Glomerular visceral epithelial cell (primary cell): Measurements from ENCODE around the gene RIPOR3.
"Not testable (repeated sequence)": the region's sequence is repeated elsewhere in the genome, so short reads cannot be mapped to it uniquely, and the experiment has no call there.

Experiments
- DNase-seq: peaks from one replicate; pipeline ENCODE4 v3.0.0-alpha.2; 2016; ENCODE audit errors: extremely low spot score

Gene RIPOR3

DNA sequence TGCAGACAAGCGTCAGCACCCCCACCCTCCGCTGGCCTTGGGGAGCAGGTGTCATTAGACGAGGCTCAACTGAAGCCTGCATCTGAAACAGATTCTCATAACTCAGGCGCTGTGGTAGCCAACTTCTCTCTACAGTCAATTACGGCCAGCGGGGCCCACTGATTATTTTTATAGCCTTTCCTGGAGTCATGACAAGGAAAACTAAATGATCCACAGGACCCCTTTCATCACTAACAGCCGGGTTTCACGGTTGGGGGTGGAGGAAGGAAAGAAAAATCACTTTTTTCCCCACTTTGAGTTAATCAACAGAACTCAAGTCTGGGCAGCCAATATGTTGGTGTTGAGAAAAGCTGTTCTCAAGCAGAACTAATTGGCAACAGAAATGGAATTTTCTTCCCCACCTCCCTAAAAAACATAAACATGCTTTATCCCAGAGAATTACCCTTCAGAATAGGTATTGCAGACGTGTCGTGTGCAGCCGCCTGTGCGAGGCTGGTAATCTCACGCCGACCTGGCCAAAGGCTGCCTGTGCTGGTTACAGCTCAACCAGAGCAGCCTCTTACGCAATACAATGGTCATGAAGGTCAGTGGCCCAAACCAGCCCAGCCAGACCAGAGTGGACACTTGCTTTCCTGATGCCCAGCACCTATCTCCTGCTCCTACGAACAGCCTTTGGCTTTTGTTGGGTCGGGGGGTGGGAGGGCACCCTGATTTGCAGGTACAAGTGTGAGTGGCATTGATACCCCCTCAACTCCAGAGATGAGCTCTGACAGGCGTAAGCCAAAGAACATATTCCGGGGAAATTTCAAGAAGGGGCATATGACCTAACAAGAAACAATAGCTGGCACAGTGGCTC is 11.0 kb downstream of the RIPOR3 start:
- peak; percentile 88 for DNase-seq

DNA sequence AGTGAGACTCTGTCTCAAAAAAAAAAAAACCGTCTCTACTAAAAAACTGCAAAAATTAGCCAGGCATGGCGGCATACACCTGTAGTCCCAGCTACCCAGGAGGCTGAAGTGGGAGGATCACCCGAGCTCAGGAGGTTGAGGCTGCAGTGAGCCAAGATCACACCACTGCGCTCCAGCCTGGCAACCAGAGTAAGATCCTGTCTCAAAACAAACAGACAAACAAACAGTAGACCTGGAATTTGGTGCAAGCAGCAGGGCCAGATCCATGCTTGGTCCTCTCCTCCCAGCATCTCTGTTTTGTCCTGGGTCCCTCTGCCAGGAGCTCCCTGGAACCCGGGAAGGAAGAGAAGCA is 11.6 kb downstream of the RIPOR3 start:
- no peak for DNase-seq

DNA sequence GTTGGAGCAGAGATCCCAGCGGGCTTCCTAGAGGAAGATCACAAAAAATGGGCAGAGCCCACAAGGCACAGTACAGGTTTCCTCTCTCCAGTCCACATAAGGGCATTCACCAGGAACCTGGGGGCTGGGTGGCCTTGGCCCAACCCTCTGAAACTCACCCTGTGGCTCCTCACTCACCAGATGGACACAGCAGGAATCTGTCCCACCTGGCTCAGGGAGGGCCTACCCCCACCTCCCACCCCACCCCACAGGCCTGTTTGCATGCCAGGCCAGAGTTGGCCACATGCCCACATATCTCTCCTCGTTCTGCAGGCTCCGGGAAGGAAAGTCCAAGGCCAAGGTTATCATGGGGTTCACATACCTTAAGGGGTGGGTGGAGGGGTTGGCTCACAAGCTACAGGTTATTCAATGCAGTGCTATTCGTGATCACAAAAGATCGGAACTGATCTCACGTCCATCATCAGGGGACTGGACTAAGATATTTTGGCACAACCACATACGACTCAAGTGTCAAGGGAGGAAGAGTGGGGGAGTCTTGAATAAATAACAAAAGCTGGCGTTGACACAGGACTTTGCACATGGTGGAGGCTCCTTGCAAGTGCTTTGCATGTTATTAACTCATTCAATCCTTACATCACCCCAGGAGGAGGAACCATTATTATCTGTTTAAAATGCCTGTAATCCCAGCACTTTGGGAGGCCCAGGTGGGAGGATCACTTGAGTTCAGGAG is 13.0 kb downstream of the RIPOR3 start:
- DNase-seq, result peak; percentile 68

DNA sequence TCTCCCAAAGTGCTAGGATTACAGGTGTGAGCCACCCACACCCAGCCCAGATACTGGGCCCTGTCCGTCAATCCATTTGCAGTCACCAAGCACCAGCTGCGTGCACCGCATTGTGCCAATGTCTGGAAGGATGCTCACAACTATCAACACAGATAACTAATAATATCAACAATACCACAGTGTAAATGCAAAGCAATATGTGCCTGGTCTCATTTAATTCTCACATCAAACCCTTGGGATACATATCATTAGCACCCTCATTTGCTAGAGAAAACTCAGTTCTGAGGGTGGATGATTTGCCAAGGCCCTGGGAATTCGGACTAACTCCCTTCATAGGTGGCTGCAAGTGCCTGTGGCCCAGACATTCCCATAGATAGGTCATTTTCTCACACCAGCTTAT is 14.5 kb downstream of the RIPOR3 start:
- no peak for DNase-seq

DNA sequence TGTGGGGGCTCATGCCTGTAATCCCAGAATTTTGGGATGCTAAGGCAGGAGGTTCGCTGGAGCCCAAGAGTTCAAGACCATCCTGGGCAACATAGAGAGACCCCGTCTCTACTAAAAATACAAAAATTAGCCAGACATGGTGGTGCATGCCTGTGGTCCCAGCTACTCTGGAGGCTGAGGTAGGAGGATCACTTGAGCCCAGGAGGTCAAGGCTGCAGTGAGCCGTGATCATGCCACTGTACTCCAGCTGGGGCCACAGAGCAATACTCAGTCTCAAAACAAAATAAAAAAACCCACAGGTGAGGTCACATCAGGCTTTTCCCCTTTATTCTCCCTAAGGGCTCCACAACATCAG is 15.0 kb downstream of the RIPOR3 start:
- not testable (repeated sequence) for DNase-seq

DNA sequence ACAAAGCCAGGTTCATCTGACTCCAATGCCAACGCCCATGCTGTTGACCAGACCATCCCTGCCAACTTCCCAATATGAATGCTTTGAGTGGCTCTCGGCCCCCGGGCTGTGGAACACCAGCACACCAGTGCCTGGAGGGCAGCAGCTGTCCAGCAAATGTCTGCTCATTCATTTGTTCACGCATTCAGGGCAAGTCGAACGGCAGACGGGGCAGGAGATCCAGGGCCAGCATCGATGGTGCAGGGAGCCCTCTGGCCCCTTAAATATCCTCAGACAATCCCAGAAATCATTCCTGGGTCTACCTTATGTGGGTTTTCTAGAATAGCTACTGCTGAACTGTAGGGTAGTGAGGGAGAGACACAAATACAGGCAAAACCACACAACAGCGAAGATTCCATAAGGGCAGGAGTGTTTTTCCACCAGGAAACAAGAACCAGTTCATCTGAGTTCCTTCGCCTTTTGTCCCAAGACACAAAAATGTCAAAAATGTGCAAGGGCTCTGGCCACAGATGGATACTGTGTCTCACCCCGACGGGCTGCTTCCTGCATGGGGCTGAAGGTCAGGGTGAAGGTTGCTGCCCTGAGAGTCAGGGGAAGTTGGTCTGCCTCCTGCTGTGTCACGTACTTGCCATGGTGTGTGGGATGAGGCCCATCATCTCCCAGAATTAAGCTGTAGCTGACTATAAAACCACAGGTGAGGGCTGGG is 15.5 kb downstream of the RIPOR3 start:
- peak; percentile 55 for DNase-seq

DNA sequence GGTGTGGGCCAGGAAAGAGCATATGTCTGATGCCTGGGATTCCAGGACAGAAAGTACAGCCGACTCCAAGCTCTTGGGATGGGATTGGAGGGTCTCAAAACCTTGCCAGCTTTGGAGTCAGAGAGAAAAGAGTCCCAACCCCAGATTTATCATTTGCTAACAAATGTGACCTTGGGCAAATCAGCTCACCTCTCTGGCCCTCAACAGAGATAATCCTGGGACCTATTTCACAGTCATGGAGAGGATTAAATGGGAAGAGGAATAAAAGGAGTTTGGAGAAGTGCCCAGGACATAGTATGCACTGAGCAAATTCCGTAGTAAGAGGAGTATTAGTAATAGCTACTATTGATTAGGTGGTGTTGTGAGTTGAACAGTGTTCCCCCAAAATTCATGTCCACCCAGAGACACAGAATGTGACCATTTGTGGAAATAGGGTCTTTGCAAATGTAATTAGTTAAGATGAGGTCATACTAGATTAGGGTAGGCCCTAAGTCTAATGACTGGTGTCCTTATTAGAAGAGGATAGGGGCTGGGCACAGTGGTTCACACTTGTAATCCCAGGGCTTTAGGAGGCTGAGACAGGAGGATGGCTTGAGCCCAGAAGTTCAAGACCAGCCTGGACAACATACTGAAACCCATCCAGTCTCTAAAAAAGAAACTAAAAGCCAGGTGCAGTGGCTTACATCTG is 17.1 kb downstream of the RIPOR3 start:
- DNase-seq, result no peak

DNA sequence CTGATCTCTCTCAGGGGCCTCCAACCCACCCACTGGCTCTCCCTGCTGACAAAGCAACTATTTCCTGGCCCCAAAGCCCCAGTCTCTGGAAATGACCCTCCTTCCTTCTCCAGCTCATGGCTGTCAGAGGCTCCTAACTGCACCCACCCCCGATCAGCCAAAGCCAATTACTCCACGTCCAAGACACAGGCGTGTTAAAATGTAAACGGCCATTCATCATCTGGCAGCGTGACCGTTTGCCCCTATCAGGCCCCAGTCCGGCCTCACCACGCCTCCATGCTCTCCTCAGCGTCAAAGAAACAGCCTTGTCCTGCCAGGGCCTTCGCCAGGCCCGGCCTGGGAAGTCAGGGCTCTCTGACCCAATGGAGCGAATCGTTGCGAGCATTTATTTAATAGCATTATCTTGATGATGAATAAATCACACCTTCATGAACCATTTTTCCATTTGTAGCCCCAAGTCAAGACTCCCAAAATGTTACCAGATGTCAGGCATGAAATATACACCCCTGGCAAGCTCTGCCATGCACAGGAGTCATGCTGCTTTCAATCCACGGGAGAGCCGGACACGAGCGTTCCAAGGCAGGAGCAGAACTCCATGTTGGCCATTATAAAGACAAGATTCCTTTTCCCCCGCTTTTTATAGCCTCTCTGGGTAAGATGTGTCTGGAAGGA is 17.7 kb downstream of the RIPOR3 start:
- DNase-seq, result peak; percentile 73

DNA sequence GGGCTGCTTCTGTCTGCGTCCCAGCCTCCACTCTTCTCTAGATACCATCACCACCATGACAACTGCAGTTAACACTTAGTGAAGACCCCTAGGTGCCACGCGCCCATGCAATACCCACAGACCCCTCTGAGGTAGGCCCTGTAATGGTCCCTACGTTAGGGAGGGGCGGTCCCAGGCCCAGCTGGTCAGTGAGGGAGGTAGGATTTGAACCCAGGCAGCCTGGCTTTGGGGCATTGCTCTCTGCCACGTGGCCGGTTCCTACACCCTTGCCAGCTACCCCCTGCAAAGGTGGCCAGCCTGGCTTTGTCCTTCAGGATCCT is 18.2 kb downstream of the RIPOR3 start:
- DNase-seq, result no peak

DNA sequence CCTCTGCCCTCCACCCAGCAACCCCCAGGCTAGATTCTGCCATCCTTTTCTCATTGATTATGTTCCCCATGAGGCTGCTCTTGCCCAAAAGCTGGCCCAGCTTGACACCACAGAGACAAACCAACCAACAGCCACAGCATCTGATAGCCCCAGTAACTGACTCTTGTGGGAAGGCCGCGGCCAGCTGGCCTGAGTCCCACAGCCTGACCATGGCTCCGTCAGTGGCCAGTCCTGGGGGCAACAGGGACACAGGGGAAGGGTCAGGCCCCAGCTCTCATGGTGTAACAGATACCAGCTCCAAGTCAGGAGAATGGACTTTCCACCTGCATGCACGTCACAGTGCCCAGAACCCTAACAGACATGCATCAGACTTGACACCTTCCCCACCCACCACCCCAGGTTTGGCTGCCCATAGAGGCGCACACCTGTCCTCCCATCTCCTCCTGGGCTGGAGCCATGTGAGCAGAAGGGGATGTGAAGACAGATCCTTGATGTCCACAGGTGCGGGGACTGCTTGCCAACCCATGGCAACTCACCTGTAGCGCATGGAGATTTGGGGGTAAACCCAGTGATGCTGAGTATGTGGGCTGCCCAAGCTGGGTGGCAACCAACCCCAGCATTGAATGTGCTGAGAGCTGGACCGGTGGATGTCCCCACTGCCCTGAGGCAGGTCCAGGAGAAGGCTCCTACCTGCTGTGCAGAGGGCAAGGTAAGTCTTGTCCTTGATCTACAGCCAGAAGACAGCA is 18.8 kb downstream of the RIPOR3 start:
- no peak for DNase-seq

DNA sequence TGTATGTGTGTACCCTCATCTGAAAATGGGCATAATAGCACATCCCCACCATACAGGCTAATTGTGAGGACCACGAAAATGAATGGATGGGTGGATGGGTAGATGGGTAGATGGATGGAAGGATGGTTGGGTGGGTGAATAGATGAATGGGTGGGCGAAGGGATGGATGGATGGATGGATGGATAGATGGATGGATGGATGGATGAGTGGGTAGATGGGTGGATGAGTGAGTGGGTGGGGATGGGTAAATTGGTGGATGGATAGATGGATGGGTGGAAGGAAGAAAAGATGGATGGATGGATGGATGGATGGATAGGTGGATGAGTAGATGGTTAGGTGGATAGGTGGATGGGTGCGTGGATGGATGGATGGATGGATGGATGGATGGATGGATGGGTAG is 19.7 kb downstream of the RIPOR3 start:
- DNase-seq, result no peak

DNA sequence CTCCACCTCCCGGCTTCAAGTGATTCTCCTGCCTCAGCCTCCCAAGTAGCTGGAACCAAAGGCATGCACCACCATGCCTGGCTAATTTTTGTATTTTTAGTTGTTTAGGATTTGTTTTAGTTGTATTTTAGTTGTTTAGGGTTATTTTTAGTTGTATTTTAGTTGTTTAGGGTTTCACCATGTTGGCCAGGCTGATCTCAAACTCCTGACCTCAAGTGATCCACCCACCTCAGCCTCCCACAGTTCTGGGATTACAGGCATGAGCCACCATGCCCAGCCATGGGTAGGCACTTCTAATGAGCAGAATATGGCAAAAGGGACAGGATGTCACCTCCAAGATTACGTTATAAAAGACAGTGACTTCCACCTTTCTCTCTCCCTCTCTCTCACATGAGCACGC is 20.3 kb downstream of the RIPOR3 start:
- DNase-seq, result not testable (repeated sequence)

DNA sequence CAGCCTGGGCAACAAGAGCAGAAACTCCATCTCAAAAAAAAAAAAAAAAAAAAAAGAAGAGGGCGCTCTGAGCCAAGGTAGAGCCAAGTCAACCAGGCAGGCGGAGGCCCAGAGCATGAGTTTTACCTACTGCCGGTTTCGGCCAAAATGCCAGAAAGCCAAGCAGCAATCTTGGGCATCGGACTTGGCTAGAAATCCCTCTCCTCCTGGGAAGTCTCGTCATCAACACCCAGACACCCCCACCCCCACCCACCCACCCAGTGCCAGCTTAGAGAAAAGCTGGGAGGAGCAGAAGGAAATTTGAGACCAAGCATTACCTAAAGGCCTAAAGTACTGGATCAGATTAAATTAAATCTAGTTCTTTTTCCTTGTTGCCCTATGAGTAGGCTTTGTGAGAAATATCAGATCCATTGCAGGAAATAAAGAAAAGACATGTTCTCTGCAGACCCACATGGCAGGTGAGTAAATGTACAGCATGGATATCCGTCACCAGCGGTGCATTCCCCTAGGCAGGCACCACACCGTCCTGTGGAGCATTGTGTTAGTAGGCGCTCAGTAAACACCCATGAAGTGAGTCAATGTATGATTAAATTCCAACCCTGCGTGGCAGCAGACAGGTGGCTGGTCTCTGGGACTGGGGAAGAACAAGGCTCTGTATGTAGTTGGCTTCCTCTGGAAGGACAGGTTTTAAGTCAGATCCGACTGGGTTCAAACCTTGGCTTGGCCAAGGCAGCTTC is 21.0 kb downstream of the RIPOR3 start:
- peak; percentile 61 for DNase-seq

DNA sequence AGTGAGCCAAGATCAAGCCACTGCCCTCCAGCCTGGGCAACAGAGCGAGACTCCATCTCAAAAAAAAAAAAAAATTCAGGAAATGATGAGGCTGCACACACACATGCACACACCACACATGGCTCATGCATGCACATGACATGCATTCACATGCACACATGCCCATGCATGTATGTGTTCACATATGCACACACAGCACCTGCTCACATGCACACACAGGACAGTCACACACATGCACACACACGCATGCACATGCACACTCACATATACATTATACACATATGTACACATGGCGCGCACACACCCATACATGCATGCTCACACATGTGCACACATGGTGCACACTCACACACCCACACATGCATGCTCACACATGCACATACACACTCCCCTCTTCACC is 22.5 kb downstream of the RIPOR3 start:
- no peak for DNase-seq

DNA sequence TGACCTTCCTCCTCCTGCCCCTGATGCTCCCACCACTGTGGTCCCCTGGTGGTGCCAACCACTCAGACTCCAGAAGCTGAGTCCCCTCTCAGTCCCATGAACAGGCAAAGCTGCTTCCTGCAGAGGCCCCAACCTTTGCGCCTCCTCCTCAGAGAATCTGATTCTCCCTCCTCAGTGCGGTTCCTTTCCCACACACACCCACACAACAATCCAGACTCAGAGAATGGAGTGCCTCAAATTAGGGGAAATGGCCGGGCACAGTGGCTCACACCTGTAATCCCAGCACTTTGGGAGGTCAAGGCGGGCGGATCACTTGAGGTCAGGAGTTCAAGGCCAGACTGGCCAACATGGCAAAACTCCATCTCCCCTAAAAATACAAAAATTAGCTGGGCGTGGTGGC is 23.0 kb downstream of the RIPOR3 start:
- no peak for DNase-seq

DNA sequence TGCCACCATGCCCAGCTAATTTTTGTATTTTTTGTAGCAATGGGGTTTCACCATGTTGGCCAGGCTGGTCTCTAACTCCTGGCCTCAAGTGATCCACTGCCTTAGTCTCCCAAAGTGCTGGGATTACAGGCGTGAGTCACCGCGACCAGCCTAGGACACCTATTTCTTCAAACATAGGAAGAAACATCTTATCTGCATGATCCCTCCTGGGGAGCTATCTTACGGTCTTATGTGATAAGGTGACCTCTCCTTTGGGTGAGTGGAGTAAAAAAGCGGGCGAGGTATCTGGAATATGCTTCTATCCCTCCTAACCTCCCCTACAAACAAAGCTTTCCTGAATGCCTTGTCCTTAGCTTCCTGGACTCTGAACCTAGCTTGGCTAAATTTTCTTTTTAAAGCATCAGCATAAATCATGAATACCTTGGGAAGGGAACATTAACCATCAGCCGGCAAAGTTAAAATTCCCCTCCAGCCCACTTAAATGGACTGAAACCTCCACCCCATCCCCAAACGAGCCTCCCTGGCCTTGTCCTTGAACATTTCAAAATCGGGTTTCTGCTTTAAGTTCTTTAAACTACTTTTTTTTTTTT is 24.5 kb downstream of the RIPOR3 start:
- no peak for DNase-seq

DNA sequence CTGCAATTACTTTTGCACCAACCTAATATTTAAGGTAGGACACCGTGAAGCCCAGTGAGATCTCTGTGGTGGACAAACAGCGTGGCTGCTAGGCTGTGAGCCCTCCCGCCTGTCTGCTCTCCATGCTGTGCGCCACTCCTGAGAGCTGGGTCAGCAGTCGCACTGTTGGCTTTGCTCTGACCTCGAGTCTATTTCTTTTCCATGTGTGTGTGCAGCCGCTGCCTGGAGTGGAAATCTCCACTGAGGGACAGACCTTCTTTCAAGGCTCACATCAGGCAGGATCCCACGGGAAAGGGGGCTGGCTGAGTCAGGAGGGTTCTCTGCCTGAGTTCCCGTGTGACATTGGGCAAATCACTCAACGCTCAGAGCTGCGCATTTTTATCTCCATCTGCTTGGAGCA is 27.1 kb downstream of the RIPOR3 start:
- no peak for DNase-seq

DNA sequence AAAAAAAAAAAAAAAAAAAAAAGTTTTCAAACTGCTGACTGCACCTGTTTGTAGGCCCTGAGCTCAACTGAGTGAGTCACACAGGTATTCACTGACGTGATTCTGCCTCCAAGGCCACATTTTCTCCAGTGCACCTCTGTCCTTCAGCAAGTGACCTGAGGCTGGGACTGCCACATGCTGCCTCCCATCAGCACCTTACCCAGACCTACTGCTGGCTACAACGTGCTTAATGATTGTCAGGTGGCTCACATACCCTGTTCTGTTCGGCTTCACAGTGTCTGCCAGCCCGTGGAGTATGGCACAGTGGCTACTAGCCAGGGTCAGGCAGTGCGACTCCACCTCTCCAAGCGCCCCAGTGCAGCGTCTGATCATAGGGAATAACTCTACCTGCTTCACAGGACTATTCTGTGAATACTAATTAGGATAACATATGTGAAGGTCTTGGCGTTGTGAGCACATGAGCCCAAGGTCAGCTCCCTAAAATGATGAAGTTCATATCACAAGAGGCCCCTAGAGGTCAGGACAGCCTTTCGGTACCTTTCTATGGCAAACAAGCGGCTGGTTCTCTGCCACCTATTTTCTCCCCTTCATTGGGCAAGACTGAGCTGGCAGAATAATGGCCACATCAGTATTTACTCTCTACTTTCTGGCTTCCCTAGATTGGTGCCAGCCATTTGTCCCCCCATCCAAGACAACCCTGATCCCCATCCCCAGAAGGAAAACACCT is 28.1 kb downstream of the RIPOR3 start:
- DNase-seq, result peak; percentile 74

DNA sequence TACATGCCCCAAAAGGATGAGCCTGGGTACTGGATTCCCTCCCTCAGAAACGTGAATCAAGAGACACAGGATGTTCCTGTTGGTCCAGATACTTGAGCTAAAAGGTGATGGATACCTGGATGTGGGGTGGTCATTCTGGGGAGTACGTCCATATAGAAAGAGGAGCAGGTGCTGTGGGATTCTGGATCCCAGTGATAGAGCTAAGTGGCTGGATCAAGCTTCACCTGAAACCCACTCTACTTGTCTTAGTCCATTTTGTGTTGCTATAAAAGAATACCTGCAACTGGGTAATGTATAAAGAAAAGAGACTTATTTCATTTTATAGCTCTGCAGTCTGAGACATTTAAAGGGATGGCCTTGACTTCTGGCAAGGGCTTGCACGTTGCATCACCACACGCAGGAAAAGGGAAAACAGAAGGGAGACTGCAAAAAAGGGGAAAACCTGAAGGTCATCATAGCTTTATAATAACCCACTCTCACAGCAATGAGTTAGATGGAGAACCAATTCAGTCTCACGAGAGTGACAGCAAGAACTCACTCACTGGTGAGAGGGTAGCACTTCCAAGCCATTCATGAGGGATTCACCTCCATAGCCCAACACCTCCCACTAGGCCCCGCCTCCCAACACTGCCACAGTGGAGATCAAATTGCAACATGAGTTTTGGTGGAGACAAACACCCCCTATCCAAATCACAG is 31.2 kb downstream of the RIPOR3 start:
- no peak for DNase-seq
